Stimulated activated naive CD4-positive, alpha-beta T cell treated with Interleukin-2 at 50 U/mL for 16 hours (primary cell): ENCODE measurements around the gene COL4A4.

Source experiments
- DNase-seq: peaks from one replicate; lab custom pipeline; 2025; lab: John Stamatoyannopoulos, UW

Gene COL4A4

DNA sequence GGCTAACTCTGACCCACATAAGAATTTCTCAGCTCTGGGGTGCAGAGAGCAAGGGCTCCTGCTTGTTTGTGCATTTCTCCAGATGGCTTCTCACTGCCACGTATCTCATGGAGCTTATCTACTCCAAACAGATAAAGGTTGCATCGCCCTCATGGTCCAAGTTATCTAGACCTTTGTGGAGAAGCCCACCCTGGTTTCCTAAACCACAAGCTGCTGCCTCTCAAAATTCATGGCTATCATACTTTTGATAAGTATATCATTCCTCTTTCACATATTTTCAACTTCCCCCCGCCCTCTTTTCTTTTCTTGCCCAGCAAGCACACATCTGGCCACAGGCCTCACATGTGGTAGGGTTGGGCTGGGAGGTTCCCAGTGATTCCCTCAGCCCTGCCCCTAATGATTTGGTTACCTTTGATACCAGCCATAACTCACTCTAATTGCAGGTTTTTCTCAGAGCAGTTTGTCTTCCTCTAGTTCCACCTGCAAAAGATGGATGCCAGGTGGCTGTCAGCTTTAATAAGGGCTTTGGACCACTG lies 182.1 kb downstream of the COL4A4 start:
- no peak for DNase-seq

DNA sequence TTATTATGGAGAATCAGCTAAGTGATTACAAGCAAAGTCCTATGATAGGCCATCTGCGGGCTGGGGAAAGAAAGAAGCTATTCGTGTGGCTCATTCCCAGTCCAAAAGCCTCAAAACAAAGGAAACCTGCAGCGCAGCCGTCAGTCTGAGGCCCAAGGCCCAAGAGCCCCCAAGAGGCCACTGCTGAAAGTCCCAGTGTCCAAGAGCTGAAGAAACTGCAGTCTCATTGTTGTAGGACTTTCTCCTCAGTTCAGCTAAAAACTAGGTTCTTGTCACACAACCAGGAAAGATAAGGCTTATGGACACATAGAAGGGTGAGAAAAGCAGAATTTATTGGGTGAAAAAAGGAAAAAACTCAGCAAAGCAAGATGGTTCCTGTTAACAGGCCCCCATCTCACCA lies 185.0 kb downstream of the COL4A4 start:
- DNase-seq = no peak

DNA sequence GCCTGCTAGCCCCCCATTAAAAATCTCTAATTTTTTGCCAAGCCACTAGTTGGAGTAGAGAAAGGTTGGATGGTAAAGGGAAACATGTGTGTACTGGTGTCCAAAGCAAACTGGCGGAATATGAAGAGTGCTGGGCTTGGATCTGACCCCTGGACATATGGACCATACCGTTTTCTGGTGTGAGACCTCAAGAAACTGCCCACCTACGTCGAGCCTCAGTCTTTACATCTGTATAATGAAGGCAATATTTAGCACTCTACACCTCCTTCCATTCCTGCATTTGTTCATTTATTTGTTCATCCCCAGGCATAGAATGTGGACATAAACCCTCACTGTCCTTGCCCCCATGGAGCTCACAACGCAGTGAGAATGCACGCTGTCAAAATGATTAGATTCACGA lies 185.7 kb downstream of the COL4A4 start:
- DNase-seq = no peak

DNA sequence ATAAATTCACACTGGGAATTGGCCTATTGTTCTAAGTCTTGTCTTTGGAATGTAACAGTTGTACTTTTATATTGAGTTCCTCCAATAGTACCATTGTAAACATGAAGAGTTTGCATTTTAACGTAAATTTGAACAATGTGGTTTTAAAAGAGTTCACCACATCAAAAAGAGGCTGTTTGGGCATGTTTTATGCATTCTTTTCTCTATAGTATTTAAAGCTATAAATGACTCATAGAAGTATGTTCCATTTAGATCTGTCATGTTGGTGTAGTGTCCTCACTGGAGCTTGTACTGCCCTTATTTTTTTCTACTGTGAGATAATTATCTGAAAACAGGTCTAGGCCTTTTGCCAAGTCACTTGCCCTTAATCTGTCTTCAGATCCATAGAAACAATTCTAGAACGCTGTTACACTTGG lies 186.2 kb downstream of the COL4A4 start:
- DNase-seq = no peak

DNA sequence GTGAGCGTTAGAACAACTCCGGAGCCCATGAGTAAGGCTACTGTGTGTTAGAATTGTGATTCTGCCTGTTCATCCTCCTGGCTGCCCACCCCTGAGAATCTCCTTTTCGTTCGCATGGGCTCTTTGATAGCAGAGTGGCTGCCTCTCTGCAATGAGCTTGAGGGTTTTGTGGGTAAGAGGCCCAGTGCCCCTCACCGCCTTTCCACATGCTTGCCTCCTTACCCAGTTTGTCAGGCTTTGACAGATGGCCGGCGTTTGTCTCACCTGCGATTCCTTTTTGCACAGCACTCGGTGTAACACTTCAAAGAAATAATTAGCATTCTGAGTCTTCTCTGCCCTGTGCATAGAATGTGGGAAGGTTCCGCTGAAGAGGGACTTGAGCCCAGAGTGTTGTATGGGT lies 190.2 kb downstream of the COL4A4 start:
- no peak for DNase-seq

DNA sequence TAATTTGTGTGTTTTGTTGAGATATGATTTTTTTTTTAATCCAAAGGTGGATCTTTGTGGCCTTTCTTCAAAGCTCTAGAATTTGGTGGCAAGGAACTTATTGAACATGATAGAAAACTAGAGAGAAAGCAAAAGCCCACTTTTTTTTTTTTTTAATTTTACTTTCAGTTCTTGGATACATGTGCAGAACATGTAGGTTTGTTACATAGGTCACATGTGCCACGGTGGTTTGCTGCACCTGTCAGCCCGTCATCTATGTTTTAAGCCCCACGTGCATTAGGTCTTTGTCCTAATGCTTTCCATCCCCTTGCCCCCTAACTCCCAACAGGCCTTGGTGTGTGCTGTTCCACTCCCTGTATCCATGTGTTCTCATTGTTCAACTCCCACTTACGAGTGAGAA lies 192.2 kb downstream of the COL4A4 start:
- DNase-seq = no peak

DNA sequence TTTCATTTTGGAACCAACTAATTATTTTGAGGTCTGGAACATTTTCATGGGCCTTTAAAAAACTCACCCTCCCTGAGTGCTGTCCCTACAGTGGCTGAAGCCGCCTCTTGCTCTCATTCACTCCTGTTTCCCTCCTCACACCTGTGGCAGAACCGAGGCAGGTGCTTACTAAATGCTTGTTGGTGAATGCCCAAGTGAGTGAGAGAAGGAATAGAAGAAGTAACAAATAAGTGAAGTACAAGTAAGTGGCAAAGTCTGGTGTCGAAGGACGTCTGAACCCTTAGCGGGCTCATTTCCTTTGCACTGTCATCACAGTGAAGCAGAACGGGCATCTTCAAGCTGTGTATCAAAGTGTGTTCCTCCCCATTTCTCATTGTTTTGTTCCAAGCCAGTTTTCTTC lies 192.9 kb downstream of the COL4A4 start:
- no peak for DNase-seq

DNA sequence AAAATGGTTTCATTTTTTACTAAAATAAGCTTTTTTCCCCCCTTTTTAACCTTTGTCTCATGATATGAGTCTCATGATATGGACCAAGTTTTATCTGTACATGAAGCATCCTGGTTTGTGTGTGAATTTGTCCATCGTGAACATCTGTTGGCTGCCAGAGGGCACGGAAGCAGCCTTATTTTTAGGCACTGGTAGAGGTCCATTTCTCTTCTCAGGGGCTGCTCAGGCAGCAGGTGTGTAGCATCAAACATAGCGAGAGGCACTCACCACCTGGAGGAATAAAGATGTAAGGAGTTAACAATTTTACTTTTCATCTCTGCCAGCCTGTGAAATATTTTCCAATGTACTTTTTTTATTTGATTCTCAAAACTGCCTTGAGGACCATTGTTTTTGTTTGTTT lies 193.6 kb downstream of the COL4A4 start:
- no peak for DNase-seq

DNA sequence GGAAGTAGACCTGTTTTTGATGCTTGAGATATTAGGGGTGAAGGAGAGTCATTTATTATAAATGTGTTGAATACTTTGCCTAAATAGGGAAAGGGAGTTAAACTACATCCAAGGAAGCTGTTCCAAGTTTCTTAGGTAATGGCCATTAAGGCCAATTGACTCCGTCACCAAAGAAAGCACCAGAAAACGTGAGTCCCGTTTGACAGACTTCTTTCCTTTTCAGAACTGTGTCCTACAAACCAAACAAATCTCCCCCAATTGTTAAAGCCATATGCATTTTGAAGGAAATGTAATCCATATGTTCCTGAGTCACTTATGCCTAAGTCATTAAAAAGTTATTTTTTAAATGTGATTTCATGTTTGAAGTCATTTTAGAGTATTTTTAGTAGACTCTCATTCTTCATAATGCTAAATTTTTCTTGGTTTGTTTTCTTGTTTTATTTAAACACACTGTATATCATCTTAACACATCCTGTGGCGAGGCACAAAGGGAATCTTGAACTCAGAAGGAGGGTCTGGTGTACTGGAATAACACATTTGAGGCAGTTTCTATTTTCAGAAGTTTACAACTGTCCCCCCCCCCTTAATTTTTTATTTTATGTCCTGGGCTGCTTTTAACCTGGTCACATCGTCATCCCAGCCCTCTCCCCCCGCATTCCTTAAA lies 194.5 kb downstream of the COL4A4 start:
- no peak for DNase-seq

DNA sequence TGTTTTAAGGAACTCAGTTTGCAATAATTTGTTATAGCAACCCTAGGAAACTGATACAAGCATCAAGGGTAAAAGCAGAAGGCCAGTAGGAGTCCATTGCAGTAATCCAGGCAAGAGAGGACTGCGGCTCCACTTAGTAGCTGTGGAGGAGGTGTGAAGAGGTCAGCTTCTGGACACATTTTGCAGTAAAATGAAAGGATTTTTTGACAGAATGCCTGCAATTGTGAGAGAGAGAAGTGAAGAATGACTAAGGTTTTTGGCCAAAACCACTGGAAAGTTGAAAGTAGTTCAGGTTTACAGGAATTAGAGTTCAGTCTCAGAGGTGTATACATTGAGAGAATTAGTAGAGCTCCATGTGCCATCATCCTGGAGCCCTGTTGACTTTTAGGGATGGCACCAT lies 198.6 kb downstream of the COL4A4 start:
- no peak for DNase-seq

DNA sequence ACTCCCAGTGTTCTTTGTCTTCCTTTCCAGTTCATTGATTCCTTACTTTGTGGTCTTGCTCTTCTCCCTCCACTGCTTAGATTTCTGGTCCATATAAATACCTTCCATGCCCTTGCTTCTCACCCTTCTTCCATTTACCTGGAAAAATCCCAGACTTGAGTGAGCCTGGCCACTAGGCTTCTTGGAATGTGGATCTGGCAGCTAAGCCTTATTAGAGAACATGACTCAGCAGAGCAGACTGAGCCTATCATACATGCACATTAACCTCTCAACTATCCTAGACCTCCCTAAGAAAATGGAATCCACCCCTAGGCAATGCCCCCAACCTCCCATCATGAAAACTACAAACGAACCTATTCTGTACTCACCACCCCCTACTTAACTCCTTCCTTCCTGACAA lies 200.5 kb downstream of the COL4A4 start:
- DNase-seq = no peak

DNA sequence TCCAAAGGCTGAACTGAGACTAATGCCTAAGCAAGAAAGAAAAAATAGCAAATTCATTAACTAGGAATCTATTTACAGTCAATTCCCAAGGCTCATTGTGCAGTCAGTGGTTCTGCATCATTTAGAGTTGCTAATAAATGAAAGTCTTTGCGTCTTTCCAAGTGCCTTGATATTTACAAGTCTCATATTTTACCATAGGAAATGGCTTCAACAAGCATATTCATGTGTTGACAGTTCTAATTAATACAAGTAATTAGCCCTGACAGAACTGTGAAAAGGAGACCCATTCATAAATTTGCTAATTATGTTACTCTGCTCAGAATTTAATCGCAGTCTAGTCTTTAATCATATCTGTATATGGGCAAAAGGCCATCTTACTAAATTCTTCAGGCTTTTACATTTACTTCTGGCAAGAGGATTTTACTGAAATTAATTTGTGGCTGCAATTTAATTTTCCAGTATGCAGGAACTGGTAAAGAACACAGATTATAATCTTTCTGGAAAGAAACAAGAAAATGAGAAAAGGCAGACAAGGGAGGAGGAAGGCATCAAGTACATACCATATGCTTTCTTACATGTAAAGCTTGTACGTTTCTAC lies 201.7 kb downstream of the COL4A4 start:
- no peak for DNase-seq

DNA sequence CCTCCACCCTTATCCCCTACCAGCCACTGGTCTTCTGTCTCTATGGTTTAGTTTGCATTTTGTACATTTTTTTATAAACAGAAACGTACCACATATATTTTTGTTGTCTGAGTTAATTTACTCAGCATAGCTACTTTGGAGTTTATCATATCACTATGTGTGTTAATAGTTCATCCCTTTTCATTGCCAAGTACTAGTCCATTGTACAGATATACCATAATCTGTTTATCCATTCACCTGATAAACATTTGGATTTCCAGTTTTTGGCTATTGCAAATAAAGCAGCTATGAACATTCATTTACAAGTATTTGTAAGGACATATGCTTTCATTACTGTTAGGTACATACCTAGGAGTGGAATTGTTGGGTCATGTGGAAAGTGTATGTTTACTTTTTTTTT lies 204.6 kb downstream of the COL4A4 start:
- no peak for DNase-seq

DNA sequence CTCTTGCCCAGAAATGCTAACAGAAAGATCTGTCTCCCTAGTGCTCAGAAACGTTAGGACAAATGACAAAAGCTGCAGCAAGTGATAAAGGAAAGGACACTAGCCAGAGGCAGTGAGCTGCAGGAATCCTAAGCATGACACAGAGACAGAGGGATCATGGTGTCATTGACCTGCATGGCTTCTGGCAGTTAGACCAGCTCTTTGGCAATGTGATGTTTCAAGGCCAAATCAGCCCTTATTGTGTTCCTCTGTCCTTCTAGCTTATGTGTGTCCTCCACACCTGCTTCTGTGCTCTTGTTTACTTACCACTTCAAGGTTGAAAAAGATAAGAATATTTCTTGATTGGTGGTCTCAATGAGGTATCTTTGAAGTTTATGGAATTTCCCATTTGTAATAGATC lies 207.3 kb downstream of the COL4A4 start:
- no peak for DNase-seq

DNA sequence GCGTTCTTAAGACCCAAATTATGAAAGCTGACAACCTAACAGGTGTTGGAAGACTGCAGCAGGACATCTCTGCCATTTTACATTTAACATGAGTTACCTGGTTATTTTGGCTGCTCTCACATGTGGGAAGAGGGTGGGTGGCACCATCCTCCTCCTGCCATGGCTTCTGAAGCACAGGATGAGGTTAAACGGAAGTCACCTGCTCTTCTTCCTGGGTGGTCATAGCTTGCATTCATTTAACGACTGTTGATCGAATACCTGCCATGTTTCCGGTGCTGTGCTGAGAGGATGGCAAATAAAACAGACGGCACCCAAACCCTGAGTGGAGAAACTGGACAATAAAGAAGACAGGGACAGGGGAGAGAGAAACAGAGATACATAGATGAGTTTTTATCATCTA lies 210.2 kb downstream of the COL4A4 start:
- DNase-seq = no peak

DNA sequence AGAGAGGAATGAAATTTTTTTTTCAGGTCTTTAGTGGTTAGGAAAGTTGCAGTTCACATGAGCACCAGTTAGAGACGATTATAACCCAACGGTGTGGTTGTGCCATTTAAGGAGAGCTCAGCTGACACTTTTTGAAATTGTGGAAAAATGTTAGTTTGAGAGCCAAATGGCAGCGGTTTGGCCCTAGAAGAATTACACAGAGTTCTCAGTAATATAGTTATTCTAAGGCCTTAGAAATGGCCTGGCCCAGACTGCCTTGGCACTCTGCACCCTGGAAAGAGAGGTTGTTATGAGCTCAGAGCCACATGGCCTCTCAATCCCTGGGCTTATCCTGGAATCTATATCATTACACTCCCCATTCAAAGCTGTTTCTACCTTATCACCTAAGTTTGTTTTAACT lies 210.8 kb downstream of the COL4A4 start:
- no peak for DNase-seq
